Fibroblast of skin of back (primary cell): ENCODE data around the gene CMTM4.
"Not testable (repeated sequence)": the region's sequence is repeated elsewhere in the genome, so short reads cannot be mapped to it uniquely, and the experiment has no call there.

Experiments
- DNase-seq: peaks from one replicate; pipeline ENCODE4 v3.0.0-alpha.2; 2013

Gene CMTM4

DNA sequence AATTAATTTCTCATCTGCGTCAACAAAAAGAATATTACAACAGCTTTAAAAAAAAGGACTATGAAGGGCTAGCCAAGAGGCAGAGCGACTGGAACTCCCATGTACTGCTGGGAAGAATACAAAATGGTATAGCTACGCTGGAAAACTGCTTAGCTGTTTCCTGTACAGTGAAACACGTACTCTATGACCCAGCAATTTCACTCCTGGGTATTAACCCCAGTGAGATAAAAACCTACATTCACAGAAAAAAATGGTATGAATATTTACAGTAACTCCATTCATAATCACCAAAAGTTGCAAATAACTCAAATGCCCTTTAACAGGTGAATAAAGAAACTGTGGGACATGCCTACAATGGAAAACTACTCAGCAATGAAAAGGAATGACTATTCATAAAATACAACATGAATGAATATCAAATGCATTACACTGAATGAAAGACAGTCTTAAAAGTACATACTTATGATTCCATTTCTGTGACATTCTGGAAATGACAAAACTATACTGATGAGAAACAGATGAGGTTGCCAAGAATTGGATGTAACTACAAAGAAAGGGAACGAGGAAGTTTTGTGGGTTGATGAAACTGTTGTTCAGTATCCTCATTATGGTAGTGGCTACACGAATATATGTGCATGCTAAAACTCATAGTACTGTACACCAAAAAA, 27.6 kb downstream of the CMTM4 start:
- peak; percentile 91 for DNase-seq

DNA sequence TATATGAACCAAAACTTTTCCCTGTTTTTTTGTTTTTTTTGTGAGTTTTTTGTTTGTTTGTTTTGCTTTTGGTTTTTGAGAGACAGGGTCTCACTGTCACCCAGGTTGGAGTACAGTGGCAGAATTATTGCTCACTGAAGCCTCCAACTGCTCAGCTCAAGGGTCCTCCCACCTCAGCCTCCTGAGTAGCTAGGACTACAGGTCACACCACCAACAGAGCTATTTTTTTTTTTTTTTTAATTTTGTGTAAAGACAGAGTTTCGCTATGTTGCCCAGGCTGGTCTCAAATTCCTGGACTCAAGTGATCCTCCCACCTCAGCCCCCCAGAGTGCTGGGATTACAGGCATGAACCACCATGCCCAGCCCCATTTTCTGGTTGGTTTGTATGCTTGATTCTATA, 28.6 kb downstream of the CMTM4 start:
- DNase-seq = no peak

- peak; percentile 39 for DNase-seq
Measured at GRCh38 chr16:66662445-66663194, 33.9 kb downstream of the CMTM4 start.

GRCh38 chr16:66661671-66662346, 34.7 kb downstream of the CMTM4 start:
- not testable (repeated sequence) for DNase-seq

- DNase-seq = no peak
Measured at GRCh38 chr16:66661210-66661560, 35.4 kb downstream of the CMTM4 start.

DNA sequence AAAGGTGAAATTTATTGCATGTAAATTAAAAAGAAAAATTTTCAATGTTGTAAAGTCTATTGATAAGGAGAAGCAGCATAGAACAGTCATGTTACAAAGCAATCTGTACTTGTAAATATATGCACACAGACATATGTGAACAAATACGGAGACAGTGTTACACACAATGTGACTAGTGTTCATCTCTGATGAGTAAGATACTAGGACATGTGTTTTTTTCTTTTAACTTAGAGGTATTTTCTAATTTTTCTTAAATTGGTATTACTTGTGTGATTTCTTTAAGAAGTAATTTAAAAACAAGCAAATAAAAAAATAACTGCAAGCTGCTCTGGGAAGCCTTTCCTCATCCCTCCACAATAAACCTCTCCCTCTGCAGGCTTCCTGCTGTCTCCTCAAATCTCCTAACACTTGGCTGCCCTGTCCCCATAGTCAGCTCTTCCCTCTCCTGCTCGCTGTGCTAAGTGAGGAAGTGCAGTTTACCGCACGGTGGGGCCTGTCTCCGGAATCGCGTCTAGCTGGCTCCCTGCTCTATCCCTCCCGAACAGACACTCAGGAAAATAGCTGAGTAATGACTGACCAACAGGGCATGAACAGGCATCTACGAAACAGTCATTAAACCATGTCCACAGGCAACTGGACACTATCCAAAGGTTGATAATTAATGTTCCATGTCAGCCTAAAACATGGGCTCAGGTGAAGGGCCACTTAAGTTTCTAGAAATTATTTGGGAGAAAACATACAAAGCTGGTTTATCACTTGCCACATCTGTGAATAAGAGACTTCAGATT, 35.9 kb downstream of the CMTM4 start:
- DNase-seq = peak; percentile 83

DNA sequence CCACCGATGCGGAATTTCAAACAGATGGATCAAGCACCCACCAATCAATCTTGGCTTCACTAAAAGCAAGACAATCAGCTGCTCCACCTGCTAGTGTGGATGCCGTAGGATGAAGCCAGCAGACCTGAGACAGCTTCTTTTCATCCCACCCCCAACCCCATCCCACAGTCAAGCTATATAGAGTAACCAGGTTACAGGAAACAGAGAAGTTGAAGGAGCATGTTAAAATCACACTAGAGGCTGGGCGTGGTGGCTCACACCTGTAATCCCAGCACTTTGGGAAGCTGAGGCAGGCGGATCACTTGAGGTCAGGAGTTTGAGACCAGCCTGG, 37.7 kb downstream of the CMTM4 start:
- DNase-seq = no peak

- no peak for DNase-seq
Measured at GRCh38 chr16:66658143-66658859, 38.2 kb downstream of the CMTM4 start.

GRCh38 chr16:66656547-66656946, 40.0 kb downstream of the CMTM4 start:
- DNase-seq = no peak

GRCh38 chr16:66653581-66654350, 42.8 kb downstream of the CMTM4 start:
- DNase-seq = no peak

- DNase-seq = no peak
Measured at GRCh38 chr16:66652661-66653360, 43.7 kb downstream of the CMTM4 start.

DNA sequence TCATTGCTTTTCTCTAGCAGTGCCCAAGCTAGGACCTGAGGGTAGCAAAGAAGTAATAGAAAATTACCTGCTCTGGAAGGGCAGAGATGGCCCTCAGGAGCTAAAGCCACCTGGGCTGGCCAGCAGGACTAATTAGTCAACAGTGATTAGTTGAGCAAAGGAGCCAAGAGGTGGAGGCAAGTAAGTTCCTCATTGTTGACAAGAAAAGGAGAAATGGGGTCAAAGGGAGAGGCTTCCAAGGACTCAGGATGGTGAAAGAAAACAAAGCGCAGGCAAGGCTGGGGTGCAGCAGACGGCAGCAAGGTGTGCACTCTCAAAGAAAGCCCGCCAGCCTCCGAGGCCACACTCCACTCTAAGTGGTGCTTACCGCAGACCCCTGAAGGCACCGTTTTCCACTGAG, 44.6 kb downstream of the CMTM4 start:
- no peak for DNase-seq

DNA sequence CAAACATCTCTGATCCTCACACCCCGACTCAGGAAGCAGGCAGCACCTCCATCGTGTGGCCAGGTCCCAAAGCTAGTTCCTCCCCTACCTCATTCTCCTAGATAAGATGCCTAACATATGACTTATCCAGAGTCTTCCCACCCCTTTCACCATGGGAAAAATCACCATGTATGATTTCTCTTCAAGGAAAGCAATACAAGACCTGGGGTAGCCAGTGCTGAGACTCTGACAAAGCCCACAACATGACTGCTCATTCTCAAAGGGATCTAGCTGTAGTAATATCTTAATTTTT, 45.1 kb downstream of the CMTM4 start:
- DNase-seq = no peak

DNA sequence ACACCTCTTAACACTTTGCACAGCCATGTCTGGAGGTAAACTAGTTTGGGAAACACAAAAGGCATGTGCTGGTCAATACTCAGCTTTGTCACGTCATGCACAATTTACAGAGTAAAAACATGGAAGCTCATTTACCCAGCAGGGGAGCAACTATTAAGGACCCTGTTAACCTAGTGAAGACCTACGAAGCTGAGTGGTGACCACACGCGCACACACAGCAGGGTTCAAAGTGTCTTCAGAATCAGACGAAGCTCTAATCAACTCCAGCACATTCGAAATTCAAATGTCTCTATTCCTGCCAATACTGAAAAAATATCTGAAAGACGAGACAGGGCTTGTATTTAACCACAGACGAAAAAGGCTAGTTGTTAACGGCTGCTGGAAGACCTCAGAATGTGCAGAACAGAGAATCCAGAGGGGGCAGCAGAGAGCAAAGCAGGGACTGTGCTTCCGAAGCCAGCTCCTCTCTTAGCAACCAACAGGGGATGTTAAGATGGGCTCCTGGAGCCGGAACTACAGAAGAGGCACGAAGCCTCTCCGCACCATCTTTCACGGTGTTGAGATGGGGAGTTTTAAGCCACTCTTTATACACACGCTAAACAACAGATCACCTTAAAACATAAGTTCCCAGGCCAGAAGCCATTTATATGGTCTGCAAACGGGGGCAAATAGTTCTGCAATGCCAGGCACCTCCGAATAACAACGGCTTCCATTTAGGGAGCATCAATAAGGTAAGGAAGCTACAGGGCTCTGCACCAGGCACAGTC, 45.7 kb downstream of the CMTM4 start:
- peak; percentile 81 for DNase-seq

- no peak for DNase-seq
Measured at GRCh38 chr16:66649636-66650205, 46.8 kb downstream of the CMTM4 start.

DNA sequence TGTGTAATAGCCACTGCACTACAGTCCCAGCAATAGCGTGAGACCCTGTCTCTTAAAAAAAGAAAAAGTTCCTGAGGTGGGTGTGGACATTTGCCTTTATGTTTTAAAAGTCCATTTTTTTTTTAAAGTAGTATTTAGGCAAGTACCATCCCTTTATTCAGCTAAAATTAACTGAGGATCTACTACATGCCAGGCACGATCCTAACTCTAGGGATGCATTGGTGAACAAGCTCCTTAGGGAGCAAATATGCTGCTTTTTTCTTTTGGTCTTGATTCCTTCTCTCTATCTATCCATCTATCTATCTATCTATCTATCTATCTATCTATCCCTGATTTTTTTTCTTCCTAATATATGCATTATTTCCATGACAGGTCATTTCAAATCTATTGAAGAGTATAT, 47.4 kb downstream of the CMTM4 start:
- no peak for DNase-seq

- no peak for DNase-seq
Measured at GRCh38 chr16:66647866-66648265, 48.7 kb downstream of the CMTM4 start.

- no peak for DNase-seq
Measured at GRCh38 chr16:66641387-66641786, 55.2 kb downstream of the CMTM4 start.

DNA sequence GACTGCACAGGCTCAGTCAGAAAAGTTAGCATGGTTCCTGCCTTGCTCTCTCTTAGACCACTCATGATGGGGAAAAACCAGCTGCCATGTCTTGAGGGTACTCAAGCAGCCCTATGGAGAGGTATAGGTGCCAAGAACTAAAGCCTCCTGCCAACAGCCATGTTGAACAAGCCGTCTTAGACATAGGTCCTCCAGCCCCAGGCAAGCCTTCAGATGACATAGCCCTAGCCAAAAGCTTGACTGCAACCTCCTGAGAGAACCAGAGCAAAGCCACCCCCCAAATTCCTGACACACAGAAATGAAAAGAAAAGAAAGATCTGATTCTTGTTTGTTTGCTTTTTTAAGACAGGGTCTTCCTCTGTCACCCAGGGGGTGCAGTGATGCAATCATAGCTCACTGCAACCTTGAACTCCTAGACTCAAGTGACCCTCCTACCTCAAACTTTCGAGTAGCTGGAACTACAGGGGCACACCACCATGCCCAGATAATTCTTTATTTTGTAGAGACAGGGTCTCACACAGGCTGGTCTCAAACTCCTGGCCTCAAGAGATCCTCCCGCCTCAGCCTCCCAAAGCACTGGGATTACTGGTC, 55.7 kb downstream of the CMTM4 start:
- no peak for DNase-seq
